SK-N-MC (cell line): ENCODE measurements around the gene PDE7B.

Experiments used
- DNase-seq: peaks from one replicate; pipeline ENCODE4 v3.0.0-alpha.2; 2011; ENCODE audit warnings: low read depth, low spot score
- H3K27ac ChIP-seq: fragments of 200-600 bp; sonication (generic); 2 replicates; pipeline ENCODE4 v1.5.1; 2016; ENCODE audit warnings: mixed run types
- H3K36me3 ChIP-seq: fragments of 200-600 bp; sonication (generic); 2 replicates; pipeline ENCODE4 v1.6.1; 2017; ENCODE audit warnings: antibody characterized with exemption, low read length, mixed read lengths; ENCODE audit not compliant: insufficient read depth
- H3K4me3 ChIP-seq: fragments of 200-600 bp; sonication (generic); 2 replicates; pipeline ENCODE4 v1.5.1; 2016
- H3K9ac ChIP-seq: fragments of 200-600 bp; sonication (generic); 2 replicates; pipeline ENCODE4 v1.8.0; 2017; ENCODE audit warnings: mixed run types, mixed read lengths; ENCODE audit not compliant: insufficient read length
- H3K9me3 ChIP-seq: fragments of 200-600 bp; sonication (generic); 2 replicates; pipeline ENCODE4 v1.6.1; 2017; ENCODE audit warnings: low read depth, mild to moderate bottlenecking, antibody characterized with exemption, low read length, moderate library complexity, mixed read lengths
- EZH2 ChIP-seq: fragments of 200-600 bp; sonication (generic); IDR thresholded peaks from one replicate; pipeline ENCODE4 v1.6.1; 2017; ENCODE audit warnings: antibody characterized with exemption
- FOXP2 ChIP-seq: optimal IDR thresholded peaks from 2 replicates; pipeline ENCODE3; 2011; ENCODE audit warnings: mild to moderate bottlenecking, moderate library complexity; ENCODE audit not compliant: insufficient read depth; ENCODE audit errors: extremely low read length, control extremely low read depth
- POLR2AphosphoS5 ChIP-seq: IDR thresholded peaks from 2 replicates; pipeline ENCODE4 v1.6.1; 2012; ENCODE audit warnings: mild to moderate bottlenecking, low read depth, low read length, borderline replicate concordance

The PDE7B gene

GRCh38 chr6:135833771-135834170 lies 17.7 kb upstream of the PDE7B start:
- DNase-seq = peak; percentile 70
- TF ChIP-seq POLR2AphosphoS5 (peak; percentile 68; the same call in 1 of the 2 replicates), EZH2 (no peak)
- H3K9me3 ChIP-seq = no peaks in the 10 kb centered on the region
- no peak overlapping the region for H3K9ac ChIP-seq
- no peaks in the 10 kb centered on the region for H3K36me3 ChIP-seq
- no peak overlapping the region for H3K27ac ChIP-seq
- no peak overlapping the region for H3K4me3 ChIP-seq

- Histone ChIP-seq H3K9ac (no peak overlapping the region), H3K27ac (no peak overlapping the region), H3K4me3 (no peak overlapping the region), H3K36me3 (no peaks in the 10 kb centered on the region), H3K9me3 (no peaks in the 10 kb centered on the region)
- TF ChIP-seq POLR2AphosphoS5 (no peak), EZH2 (no peak), FOXP2 (no peak)
- DNase-seq = no peak
These were observed 13.6 kb upstream of the PDE7B start for GRCh38 chr6:135837735-135838449.

GRCh38 chr6:135839121-135839520 lies 12.4 kb upstream of the PDE7B start:
- no peak for DNase-seq
- TF ChIP-seq EZH2 (no peak), FOXP2 (no peak), POLR2AphosphoS5 (no peak)
- Histone ChIP-seq H3K4me3 (no peak overlapping the region), H3K36me3 (no peaks in the 10 kb centered on the region), H3K27ac (no peak overlapping the region), H3K9ac (no peak overlapping the region), H3K9me3 (no peaks in the 10 kb centered on the region)

- no peak overlapping the region for H3K4me3 ChIP-seq
- no peak overlapping the region for H3K9ac ChIP-seq
- no peaks in the 10 kb centered on the region for H3K36me3 ChIP-seq
- TF ChIP-seq EZH2 (no peak), POLR2AphosphoS5 (no peak), FOXP2 (no peak)
- no peaks in the 10 kb centered on the region for H3K9me3 ChIP-seq
- no peak overlapping the region for H3K27ac ChIP-seq
- no peak for DNase-seq
These were observed 8.7 kb upstream of the PDE7B start for GRCh38 chr6:135842618-135843392.

- Histone ChIP-seq H3K27ac (no peak overlapping the region), H3K9me3 (no peaks in the 10 kb centered on the region), H3K4me3 (peak overlapping the region; percentile 68), H3K9ac (no peak overlapping the region), H3K36me3 (no peaks in the 10 kb centered on the region)
- no peak for DNase-seq
- TF ChIP-seq FOXP2 (no peak), POLR2AphosphoS5 (no peak), EZH2 (no peak)
These were observed 619 bp upstream of the PDE7B start for GRCh38 chr6:135850882-135851281.

DNA sequence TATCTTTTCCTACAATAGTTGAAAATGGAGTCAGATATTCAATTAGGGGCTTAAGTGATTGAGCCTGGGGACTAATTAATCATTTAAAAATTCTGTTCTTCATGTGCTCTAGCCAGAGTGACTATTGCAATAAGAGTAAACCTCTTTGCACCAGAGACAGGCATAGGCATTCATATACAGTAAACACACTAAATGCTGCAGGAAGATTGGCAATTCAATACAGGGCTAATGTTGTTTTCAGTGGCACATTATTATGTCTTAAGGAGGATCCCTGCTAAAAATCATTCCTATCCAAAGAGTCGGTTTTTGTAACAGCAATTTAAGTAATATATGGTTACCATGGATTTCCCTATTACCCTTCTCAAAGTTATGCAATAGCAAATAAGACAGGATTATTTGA lies 1.2 kb downstream of the PDE7B start:
- TF ChIP-seq POLR2AphosphoS5 (no peak), FOXP2 (no peak), EZH2 (no peak)
- no peak overlapping the region for H3K27ac ChIP-seq
- H3K4me3 ChIP-seq = no peak overlapping the region
- H3K9ac ChIP-seq = no peak overlapping the region
- H3K9me3 ChIP-seq = no peaks in the 10 kb centered on the region
- no peaks in the 10 kb centered on the region for H3K36me3 ChIP-seq
- no peak for DNase-seq

DNA sequence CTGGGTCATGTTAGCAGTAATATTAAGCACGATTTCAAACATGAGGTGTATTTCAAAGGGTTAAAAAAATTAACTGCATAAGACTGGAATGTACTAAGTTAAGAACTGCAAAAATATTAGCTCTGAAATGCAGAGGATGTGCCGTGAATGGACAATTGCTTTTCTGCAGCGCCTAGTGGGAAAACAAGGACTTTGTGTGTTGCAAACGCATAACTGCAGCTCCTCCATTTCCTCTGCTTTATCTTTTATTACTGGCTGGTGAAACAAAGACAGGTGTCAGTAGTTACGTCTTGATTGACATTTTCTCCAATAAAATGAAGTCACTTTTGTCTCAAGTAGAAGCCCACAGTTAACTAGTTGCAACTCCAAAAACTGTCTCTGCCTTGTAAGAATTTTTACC lies 1.7 kb downstream of the PDE7B start:
- no peak overlapping the region for H3K4me3 ChIP-seq
- H3K36me3 ChIP-seq = no peaks in the 10 kb centered on the region
- no peak for TF ChIP-seq FOXP2
- no peak for TF ChIP-seq POLR2AphosphoS5
- no peak for TF ChIP-seq EZH2
- no peak overlapping the region for H3K9ac ChIP-seq
- H3K9me3 ChIP-seq = no peaks in the 10 kb centered on the region
- DNase-seq = no peak
- H3K27ac ChIP-seq = no peak overlapping the region

DNA sequence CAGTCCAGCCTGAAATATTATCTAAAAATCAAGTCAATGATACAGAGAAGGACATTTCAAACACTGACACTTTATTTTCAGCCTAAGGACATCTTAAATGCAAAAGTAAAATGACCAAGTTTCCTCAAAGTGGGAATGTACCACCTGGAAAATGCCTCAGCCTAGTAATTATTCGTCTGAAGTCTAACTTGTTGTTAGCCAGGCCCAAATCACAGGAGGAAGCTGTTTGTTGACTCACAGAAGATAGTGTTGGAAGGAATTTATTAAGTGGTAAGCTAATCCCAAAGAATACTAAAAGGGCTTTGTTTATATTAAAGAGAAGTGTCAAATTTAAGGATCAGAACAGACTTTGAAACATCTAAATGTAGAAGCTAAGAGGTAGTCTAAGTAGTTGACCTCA lies 2.5 kb downstream of the PDE7B start:
- Histone ChIP-seq H3K36me3 (no peaks in the 10 kb centered on the region), H3K27ac (no peak overlapping the region), H3K4me3 (no peak overlapping the region), H3K9me3 (no peaks in the 10 kb centered on the region), H3K9ac (no peak overlapping the region)
- TF ChIP-seq EZH2 (no peak), FOXP2 (no peak)
- no peak for DNase-seq

GRCh38 chr6:135854799-135855198 lies 3.3 kb downstream of the PDE7B start:
- no peak for DNase-seq
- no peak overlapping the region for H3K27ac ChIP-seq
- TF ChIP-seq EZH2 = no peak
- TF ChIP-seq FOXP2 = no peak
- no peak for TF ChIP-seq POLR2AphosphoS5
- no peak overlapping the region for H3K9ac ChIP-seq
- H3K9me3 ChIP-seq = no peaks in the 10 kb centered on the region
- no peaks in the 10 kb centered on the region for H3K36me3 ChIP-seq
- no peak overlapping the region for H3K4me3 ChIP-seq
